GM18520 (cell line): ENCODE measurements around the gene XRCC6.
"Not testable (repeated sequence)": the region's sequence is repeated elsewhere in the genome, so short reads cannot be mapped to it uniquely, and the experiment has no call there.

Source experiments
- ATAC-seq: cut with Tn5 transposase; IDR thresholded peaks from one replicate; pipeline ENCODE4 v1.9.1; 2021; ENCODE audit not compliant: unreplicated experiment

Gene XRCC6

DNA sequence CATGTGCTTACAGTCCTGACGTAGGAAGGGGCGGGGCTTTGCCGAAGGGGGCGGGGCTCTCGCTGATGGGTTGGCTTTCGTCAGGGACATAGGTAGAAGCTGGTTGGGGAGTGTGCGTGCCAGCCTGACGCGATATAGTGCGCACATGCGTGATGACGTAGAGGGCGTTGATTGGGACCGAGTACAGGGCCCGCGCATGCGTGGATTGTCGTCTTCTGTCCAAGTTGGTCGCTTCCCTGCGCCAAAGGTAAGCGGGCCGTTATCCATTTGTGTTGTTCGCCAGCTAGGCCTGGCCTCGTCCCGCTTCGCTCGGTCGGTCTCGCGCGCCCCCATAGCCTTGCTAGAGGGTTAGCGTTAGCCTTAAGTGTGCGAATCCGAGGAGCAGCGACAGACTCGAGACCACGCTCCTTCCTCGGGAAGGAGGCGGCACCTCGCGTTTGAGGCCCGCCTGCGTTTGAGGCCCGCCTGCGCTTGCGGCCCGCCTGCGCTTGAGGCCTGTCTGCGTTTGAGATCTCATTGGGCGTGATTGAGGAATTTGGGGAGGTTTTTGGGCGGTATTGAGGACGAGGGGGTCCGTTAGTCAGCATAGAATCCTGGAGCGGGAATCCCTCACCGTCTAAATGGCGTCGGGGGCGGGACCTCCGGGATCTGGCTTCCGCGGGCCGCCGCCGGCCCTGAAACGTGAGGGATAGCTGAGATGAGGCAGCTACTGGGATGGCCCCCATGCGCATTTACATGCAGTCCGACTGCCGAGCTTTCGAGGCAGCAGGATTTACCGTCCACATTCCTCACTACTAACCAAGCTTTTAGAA lies at the start of gene XRCC6:
XRCC6 (plus strand) TSS at position 197 of the 812 bp plus-strand sequence. CDS start 710 bp downstream, outside the sequence.
- ATAC-seq, result peak; percentile 73

DNA sequence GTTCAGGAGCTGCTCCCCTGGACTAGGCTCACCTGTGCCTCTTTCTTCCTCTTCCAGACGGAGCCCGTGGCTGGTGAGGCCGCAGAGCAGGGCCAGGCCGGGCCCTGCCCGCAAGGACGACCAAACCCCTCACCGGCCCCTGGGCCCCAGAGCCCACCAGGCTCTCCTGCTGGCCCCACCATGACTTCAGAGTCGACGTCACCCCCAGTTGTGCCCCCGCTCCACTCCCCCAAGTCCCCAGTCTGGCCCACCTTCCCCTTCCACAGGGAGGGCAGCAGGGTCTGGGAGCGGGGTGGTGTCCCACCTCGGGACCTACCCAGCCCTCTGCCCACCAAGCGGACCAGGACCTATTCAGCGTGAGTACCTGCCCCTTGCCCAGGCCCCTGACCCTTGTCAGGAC lies 49.3 kb upstream of the XRCC6 start:
- no peak for ATAC-seq

DNA sequence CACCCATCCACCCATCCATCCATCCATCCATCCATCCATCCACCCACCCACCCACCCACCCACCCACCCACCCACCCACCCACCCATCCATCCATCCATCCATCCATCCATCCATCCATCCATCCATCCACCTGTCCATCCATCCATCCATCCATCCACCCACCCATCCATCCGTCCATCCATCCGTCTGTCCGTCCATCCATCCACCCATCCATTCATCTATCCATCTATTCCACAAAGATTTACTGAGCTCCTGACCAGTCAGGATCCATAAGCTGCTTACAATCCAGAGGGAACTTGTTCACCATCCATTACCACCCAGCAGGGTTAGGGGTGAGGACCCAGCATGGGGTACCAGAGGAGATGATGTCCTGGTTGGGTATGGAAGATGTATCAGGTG lies 48.8 kb upstream of the XRCC6 start:
- ATAC-seq, result not testable (repeated sequence)

DNA sequence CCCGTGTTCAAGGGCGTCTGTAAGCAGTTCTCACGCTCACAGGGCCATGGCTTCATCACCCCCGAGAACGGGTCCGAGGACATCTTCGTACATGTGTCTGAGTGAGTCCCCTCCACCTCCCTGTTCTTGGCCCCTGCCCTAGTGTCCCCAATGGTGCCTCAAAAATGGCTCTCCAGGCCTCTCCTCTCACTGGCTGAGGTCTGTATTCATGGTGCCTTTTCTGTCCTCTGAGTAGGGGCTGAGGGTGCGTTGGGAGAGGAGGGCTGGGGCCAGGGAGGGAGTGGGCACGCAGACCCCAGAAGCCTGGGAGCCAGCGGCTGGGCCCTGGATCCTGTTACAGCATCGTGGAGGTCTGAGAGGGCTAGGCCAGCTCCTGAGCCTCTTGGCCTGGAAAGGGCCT lies 47.4 kb upstream of the XRCC6 start:
- ATAC-seq, result no peak

DNA sequence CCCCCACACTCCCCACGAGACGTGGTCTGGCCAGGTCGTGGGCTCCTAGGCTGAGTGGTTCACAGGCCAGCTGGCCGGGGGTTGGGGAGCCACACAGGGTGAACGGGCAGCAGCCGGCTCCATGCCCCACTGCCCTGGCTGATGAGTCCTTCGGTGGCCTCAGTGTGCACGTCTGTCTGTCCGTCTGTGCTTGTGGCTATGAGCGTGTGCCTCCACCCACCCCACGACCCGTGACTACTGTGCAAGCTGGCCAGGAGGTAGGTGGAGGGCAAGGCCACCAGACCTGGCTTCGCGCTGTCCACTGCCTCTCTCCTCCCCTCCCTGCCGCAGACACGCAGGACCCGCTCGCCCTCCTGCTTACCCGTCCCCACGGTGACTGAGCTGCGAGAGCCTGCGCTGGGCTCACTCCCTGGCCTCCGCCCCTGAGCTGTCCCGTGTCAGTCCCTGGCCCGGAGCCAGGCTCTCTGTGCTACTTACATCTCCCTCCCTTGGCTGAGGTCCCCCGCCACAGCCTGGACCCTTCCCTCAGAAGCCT lies 46.2 kb upstream of the XRCC6 start:
- no peak for ATAC-seq

- no peak for ATAC-seq
Measured at GRCh38 chr22:41575533-41575932, 45.6 kb upstream of the XRCC6 start.

- no peak for ATAC-seq
Measured at GRCh38 chr22:41576877-41577276, 44.2 kb upstream of the XRCC6 start.

- ATAC-seq, result no peak
Measured at GRCh38 chr22:41578114-41578513, 43.0 kb upstream of the XRCC6 start.

GRCh38 chr22:41578818-41579217 lies 42.3 kb upstream of the XRCC6 start:
- ATAC-seq, result no peak

- ATAC-seq, result no peak
Measured at GRCh38 chr22:41579297-41579996, 41.6 kb upstream of the XRCC6 start.

DNA sequence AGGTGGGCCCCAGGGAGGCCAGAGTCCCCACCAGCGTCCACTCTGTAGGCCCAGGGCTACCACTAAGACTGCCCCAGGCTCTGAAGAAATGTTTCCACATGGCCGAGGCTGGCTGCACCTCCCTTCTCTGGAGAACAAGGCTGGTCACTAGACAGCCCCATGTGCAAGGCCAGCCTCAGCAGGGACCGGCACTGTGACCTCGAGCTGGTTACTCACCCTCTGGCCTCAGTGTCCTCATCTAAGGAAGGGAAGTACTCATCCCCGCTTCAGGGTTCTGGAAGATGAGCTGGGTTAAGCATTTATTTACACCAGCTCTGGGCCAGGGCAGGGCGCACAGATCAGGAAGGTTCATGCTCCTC lies 41.1 kb upstream of the XRCC6 start:
- ATAC-seq, result no peak

GRCh38 chr22:41582694-41583093 lies 38.4 kb upstream of the XRCC6 start:
- no peak for ATAC-seq

DNA sequence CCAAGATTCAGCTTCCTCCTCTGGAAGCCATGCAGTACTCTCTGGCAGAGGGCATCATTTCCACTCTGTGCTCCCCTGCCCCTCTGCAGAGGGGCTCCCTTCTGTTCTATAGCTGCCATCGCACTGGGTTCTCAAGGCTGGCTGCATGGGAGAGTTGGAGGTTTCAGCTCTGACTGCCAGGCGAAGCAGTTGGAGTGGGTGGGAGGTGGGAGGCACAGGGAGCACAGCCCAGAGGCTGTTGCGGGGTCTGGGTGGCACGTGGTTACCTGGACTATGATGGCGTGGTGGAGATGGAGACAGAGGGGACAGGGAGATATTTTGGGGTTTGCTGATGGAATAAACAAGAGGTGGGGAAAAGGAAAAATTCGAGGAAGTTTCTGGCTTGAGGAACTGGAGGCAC lies 36.2 kb upstream of the XRCC6 start:
- ATAC-seq, result no peak

- no peak for ATAC-seq
Measured at GRCh38 chr22:41585898-41586297, 35.2 kb upstream of the XRCC6 start.

DNA sequence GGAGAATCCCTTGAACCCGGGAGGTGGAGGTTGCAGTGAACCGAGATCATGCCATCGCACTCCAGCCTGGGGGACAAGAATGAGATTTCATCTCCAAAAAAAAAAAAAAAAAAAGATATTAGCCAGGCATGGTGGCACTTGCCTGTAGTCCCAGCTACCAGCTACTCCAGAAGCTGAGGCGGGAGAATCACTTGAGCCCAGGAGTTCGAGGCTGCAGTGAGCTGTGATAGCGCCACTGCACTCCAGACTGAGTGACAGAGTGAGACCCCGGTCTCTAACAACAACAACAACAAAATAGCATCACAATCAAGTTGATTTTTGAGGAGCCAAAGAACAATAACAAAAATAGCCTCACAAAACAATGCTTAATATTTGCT lies 33.8 kb upstream of the XRCC6 start:
- ATAC-seq, result no peak

GRCh38 chr22:41589391-41590241 lies 31.5 kb upstream of the XRCC6 start, which contains the start of gene PMM1:
Gene PMM1, minus strand, starts transcription at chr22:41589840. Its CDS starts 35 bp downstream, at chr22:41589805.
- peak; percentile 88 for ATAC-seq

DNA sequence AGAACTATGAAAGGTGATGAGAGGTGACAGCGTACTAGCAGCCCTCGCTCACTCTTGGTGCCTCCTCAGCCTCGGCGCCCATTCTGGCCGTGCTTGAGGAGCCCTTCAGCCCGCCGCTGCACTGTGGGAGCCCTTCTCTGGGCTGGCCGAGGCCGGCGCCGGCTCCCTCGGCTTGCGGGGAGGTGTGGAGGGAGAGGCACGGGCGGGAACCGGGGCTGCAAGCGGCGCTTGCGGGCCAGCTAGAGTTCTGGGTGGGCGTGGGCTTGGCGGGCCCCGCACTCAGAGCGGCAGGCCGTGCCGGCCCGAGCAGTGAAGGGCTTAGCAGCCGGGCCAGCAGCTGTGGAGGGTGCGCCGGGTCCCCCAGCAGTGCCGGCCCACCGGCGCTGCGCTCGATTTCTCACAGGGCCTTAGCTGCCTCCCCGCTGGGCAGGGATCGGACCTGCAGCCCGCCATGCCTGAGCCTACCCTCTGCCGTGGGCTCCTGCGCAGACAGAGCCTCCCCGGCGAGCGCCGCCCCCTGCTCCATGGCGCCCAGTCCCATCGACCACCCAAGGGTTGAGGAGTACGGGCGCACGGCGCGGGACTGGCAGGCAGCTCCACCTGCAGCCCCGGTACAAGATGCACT lies 27.6 kb upstream of the XRCC6 start:
- ATAC-seq, result not testable (repeated sequence)

DNA sequence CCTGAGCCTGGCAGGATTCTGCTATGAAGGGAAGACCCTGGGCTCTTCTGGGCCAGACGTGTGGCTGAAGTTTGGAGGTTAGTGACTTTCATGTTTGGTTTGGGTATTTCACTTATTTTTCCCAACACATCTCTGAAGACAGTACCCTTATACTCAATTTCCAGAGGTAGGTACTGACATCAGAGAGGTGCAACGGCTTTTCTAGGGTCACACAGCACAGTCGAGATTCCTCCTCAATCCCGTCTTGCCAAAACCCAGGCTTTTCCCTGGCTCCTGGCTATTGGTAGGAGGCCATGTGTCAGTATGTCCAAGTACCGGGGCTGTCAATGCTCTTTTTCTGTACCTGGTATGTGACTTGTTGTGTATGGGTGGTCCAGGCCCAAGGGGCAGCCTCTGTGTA lies 25.4 kb upstream of the XRCC6 start:
- ATAC-seq, result no peak

DNA sequence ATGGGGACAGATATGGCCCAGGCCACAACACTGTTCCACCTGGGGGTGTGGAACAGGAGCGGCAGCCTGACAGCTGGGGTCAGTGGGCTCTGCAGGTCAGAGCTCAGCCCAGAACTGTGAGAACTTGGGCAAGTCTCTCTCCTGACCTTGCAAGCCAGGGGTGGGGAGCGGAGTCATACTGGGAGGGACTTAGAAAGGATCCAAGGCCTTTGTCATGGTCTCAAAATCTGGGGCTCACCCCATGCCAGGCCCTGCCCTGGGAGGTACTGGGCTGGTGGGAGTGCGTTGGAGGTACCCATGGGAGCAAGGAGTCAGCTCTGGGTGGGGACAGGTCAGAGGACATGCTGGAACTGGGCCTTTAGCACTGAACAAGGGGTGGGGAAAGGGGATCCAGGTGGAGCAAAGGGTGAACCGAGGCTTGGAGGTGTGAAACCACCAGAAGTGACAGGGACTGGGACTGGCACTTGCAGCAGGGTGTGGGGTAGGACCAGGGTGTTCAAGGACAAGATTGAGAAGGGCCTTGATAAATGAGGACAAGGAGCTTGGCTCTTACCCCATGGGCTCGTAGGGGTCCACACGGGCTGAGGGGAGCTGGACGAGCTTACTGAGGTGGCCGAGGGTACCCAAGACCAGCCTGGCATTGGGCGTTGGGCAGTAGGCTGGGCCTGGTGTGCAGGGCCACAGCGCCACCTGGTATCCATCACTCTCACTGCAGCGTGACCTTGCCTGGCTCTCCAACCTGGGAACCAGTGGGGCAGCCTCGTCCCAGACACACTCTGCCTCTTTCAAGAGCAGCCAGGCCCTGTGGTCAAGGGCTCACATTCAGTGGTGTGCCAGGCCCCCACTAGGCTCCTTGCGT lies 24.1 kb upstream of the XRCC6 start:
- no peak for ATAC-seq

- no peak for ATAC-seq
Measured at GRCh38 chr22:41597635-41597953, 23.5 kb upstream of the XRCC6 start.
